Memory B cell (primary cell): ENCODE measurements around the gene TMEM126A.
A peak's percentile ranks its signal among the peaks of the same experiment; 100 is the strongest.
"Not testable (repeated sequence)": the region's sequence is repeated elsewhere in the genome, so short reads cannot be mapped to it uniquely, and the experiment has no call there.

ENCODE experiments used
- ATAC-seq: fragments of 150-1000 bp; cut with Tn5 transposase; 2 replicates; pipeline ENCODE4 v1.10.0; 2021; ENCODE audit warnings: low read depth, mild to moderate bottlenecking, moderate library complexity
- DNase-seq, 2 donors: peaks; one replicate each; pipeline ENCODE4 v3.0.0; 2022; ENCODE audit warnings: low spot score in 2 of 2
- H3K27ac Mint-ChIP-seq: one replicate; pipeline ENCODE4 v1.8.0; 2022; ENCODE audit warnings: mild to moderate bottlenecking, moderate library complexity, mixed read lengths
- H3K27me3 Mint-ChIP-seq: one replicate; pipeline ENCODE4 v1.8.0; 2022; ENCODE audit warnings: mixed read lengths
- H3K36me3 Mint-ChIP-seq: one replicate; pipeline ENCODE4 v1.8.0; 2022; ENCODE audit warnings: mild to moderate bottlenecking, mixed read lengths
- H3K4me1 Mint-ChIP-seq: one replicate; pipeline ENCODE4 v1.8.0; 2022; ENCODE audit warnings: mixed read lengths
- H3K4me3 Mint-ChIP-seq: one replicate; pipeline ENCODE4 v1.8.0; 2022; ENCODE audit warnings: mild to moderate bottlenecking, moderate library complexity, mixed read lengths
- H3K9me3 Mint-ChIP-seq: one replicate; pipeline ENCODE4 v1.8.0; 2022; ENCODE audit warnings: mixed read lengths

Gene TMEM126A

DNA sequence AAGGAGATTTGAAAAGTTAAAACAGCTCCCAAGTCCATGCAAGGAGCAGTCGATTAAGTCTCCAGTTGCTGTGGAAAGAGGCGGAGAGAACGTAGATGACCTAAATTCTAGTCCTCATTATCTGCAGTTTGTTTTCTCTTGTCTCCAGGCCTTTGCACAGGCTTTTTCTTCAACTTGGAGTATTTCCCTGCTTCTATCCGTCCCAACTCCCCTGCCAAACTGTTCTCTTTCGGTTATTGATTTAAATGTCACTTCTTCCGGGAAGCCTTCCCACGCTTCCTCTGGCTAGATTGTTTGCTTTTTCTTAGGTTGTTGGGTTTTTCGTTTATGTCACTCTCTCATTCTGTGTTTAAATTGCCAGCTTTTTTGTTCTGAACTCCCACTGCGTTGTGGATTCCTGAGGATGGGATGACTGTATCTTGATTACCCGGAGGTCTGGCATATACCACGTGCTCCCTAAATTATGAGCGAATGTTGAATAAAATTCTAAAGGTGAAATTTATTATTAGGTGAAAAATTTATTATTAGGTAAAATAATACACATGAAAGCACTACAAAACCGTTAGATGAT is 18.9 kb upstream of the TMEM126A start:
- H3K9me3 Mint-ChIP-seq = no peaks in the 10 kb centered on the region
- ATAC-seq = peak; percentile 1
- peaks cover 22% of the 10 kb centered on the region for H3K4me1 Mint-ChIP-seq
- no peaks in the 10 kb centered on the region for H3K27me3 Mint-ChIP-seq
- peak overlapping the region; percentile 96 for H3K4me3 Mint-ChIP-seq
- H3K27ac Mint-ChIP-seq = peak overlapping the region; percentile 88
- no peak for DNase-seq
- peaks cover 2% of the 10 kb centered on the region for H3K36me3 Mint-ChIP-seq

DNA sequence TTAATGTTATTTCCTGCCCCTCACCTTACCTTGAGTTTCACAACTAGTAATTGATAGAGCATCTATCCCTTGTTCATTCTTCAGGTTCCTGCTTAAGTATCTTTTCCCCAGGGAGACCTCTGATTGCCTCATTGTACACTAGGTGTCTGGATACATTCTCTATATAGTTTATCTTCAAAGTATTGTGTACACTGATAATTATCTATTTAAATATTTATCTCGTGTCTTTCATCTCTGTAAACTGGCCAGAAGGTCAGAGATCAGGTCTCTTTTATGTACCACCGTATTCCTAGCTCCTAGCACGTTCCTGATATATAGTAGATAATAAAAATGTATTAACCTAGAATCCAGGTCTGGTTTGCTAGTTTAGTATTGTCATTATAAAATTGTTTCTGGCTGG is 13.0 kb upstream of the TMEM126A start:
- Mint-ChIP-seq H3K27me3 (no peaks in the 10 kb centered on the region), H3K9me3 (no peaks in the 10 kb centered on the region), H3K4me3 (no peak overlapping the region), H3K36me3 (peaks cover 19% of the 10 kb centered on the region), H3K4me1 (no peaks in the 10 kb centered on the region), H3K27ac (no peak overlapping the region)
- ATAC-seq (no peak), DNase-seq (no peak)

DNA sequence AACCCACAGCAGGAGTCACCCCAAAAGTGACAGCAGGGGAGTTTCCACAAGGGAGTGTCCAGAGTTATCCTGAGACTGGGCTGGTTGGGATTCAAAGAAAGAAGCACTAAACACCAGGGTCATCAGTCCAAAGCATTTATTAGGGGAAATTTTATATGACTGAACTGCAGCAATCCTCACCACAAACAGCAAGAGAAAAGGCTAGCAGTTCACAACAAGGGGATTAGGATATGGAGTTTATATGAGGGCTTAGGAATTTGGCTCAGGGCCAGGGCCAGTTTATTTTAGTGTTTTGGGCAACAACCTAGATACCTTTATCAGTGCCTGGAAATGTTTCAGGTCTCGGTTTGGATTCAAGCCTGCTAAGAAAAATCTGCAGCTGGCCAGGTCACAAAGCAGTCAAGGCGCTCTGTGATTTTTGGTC is 4.6 kb upstream of the TMEM126A start:
- H3K4me1 Mint-ChIP-seq = peaks cover 3% of the 10 kb centered on the region
- peaks cover 4% of the 10 kb centered on the region for H3K27me3 Mint-ChIP-seq
- H3K4me3 Mint-ChIP-seq = no peak overlapping the region
- ATAC-seq (no peak), DNase-seq (no peak)
- H3K27ac Mint-ChIP-seq = no peak overlapping the region
- peaks cover 9% of the 10 kb centered on the region for H3K36me3 Mint-ChIP-seq
- H3K9me3 Mint-ChIP-seq = no peaks in the 10 kb centered on the region

DNA sequence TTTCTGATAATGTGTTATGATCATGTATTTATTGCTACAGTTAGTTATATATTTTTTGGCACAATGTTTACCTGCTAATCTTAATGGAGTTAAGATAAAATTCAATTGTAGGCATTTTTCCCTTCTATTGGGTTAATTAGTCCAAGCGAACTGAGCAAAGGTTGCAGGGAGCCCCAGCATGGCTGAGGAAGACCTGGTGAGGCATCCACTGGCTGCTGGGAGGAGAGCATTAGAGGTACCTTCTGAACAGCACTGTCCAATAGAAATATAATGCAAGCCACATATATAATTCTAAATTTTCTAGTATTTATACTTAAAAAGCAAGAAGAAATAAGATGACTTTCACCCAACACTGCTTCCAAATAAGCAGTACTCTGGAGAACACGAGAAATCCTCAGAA is 689 bp upstream of the TMEM126A start:
- H3K9me3 Mint-ChIP-seq = no peaks in the 10 kb centered on the region
- H3K36me3 Mint-ChIP-seq = peaks cover 3% of the 10 kb centered on the region
- H3K27ac Mint-ChIP-seq = peak overlapping the region; percentile 99
- no peak for DNase-seq
- H3K27me3 Mint-ChIP-seq = peaks cover 2% of the 10 kb centered on the region
- H3K4me1 Mint-ChIP-seq = peaks cover 5% of the 10 kb centered on the region
- H3K4me3 Mint-ChIP-seq = peak overlapping the region; percentile 100
- no peak for ATAC-seq

DNA sequence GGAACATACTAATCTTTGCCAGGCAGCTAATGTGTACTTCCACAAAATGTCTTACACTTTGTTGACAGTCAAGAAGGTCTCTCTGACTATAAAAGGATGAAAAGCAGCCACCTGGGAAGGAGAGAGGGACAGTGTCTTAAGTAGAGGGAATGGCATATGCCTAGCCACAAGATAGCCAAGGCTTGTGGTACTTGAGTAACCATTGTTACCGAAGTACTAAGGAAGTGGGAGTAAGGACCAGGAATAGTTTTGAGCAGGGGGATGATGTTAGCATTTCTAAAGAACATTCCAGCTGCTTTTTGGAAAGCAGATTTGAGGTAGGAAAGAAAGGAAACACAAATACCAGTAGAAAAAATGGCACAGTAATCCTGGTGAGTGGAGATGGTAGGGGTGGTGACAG is 3.4 kb downstream of the TMEM126A start:
- H3K4me3 Mint-ChIP-seq = no peak overlapping the region
- peaks cover 8% of the 10 kb centered on the region for H3K4me1 Mint-ChIP-seq
- no peaks in the 10 kb centered on the region for H3K27me3 Mint-ChIP-seq
- peaks cover 3% of the 10 kb centered on the region for H3K36me3 Mint-ChIP-seq
- ATAC-seq = no peak
- DNase-seq = no peak
- H3K9me3 Mint-ChIP-seq = no peaks in the 10 kb centered on the region
- no peak overlapping the region for H3K27ac Mint-ChIP-seq

DNA sequence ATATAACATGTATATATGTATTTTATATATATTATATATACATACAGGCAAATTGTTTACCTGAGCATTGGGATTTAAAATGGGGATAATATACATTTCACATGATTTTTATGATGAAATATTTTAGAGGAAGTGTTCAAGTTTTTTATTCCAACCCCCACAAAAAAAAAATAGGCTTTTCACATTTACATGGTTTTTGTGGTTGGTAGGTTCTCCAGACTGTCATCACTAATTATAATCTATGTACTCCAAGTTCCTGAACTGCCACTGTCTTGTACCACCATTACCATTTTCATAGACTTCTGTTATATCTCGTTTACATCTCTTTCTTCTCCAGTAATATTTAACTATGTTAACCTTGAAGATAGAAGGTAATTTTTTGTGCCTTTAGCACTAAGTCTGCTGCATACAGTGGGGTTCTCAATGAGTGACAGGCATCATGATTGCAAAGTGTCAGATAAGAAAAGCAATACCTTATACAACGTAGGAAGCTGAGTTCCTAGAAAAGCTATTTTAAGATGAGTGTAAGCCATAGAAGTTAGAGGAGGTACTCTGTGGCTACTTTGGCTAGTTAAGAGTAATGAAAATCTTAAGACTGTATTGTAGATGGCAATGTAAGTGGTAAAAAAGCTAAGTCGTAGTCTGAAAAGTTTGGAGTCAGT is 5.2 kb downstream of the TMEM126A start:
- no peak for ATAC-seq

DNA sequence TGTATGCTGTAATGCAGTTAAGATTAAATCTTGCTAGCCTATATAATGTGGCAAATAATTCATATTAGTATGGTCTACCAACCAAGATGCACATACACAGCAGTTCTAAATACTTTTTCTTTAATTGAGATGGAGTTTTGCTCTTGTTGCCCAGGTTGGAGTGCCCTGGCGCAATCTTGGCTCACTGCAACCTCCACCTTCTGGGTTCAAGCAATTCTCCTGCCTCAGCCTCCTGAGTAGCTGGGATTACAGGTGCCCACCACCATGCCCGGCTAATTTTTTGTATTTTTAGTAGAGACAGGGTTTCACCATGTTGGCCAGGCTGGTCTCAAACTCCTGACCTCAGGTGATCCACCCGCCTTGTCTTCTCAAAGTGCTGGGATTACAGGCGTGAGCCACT is 6.6 kb downstream of the TMEM126A start:
- not testable (repeated sequence) for ATAC-seq, H3K4me1 Mint-ChIP-seq, H3K4me3 Mint-ChIP-seq, H3K27ac Mint-ChIP-seq, DNase-seq, H3K9me3 Mint-ChIP-seq, H3K36me3 Mint-ChIP-seq, H3K27me3 Mint-ChIP-seq

More for the DNA sequence above, 5.2 kb downstream of the TMEM126A start:
- Mint-ChIP-seq H3K27ac (no peak overlapping the region), H3K4me1 (peaks cover 9% of the 10 kb centered on the region), H3K27me3 (no peaks in the 10 kb centered on the region), H3K36me3 (peaks cover 3% of the 10 kb centered on the region), H3K4me3 (no peak overlapping the region), H3K9me3 (no peaks in the 10 kb centered on the region)
- no peak for DNase-seq

DNA sequence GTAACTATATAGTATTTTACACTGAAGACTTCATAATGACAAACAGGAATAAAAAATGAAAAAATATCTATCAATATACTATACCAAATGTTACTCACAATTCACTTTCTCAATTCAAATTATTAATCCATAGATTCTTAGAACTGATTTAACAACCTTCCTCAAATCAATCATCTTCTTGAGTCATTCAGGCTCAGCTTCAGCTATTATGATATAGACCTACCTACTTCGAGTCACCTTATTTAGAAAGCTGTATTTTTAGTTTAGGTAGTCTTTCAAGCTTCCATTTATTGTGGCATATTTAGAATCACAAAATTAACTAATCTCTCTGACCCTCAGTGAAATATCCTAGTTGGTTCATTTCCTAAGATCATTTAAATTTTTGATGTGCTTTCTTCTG is 9.0 kb downstream of the TMEM126A start:
- H3K4me3 Mint-ChIP-seq = no peak overlapping the region
- no peaks in the 10 kb centered on the region for H3K27me3 Mint-ChIP-seq
- DNase-seq = no peak
- H3K4me1 Mint-ChIP-seq = peaks cover 14% of the 10 kb centered on the region
- ATAC-seq = no peak
- H3K27ac Mint-ChIP-seq = peak overlapping the region; percentile 55
- no peaks in the 10 kb centered on the region for H3K9me3 Mint-ChIP-seq
- peaks cover 7% of the 10 kb centered on the region for H3K36me3 Mint-ChIP-seq

DNA sequence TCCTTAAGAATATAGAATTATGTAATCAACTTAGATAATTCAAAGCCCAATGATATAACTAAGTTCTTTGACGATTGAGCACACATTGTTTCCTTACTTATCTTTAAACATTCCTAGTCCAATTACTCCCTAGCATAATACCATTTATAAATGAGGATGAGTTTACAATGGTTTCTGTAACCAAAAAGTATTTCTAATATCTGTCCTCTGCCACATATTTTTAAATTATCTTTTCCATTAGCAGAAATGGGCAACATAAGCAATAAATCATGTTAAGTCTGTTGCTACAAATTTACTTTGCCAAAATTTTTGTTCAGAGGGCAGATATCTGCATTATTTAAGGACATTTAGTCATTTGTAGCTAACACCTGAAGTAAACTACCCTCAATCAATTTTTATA is 10.4 kb downstream of the TMEM126A start:
- H3K4me1 Mint-ChIP-seq = peaks cover 16% of the 10 kb centered on the region
- H3K27ac Mint-ChIP-seq = no peak overlapping the region
- ATAC-seq = no peak
- DNase-seq = no peak
- no peaks in the 10 kb centered on the region for H3K9me3 Mint-ChIP-seq
- no peak overlapping the region for H3K4me3 Mint-ChIP-seq
- H3K27me3 Mint-ChIP-seq = no peaks in the 10 kb centered on the region
- H3K36me3 Mint-ChIP-seq = peaks cover 12% of the 10 kb centered on the region

DNA sequence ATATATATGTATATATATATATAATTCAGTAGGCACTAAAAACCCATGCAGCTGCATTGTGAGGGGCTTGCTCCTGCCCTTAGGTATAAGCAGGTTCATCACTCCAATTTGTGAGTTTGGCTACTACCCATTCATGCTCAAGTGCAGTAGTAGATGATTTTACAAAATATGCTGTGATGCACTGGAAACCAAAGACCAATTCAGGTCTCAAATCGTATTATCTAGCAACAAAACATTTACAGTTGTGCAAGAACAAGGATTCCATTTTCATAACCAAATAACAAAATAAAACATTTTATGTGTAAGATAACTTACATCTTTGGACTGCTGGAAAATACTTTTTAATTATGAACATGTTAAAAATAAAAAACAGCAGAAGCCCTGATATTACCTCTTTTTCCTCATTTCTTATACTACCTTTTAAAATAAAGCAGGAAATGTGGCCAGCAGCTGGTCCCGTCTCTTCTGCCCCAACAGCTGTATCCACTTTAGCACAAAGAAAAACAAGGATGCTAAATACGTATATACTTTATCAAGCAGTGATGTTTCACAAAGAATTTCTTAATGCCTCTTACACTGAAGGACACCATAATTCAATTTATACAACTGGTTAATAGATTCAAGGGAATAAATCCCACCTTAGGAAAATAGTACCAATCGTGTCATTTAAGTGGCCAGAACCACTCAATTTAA is 14.4 kb downstream of the TMEM126A start:
- H3K27me3 Mint-ChIP-seq = no peaks in the 10 kb centered on the region
- H3K4me1 Mint-ChIP-seq = peaks cover 20% of the 10 kb centered on the region
- peak overlapping the region; percentile 29 for H3K4me3 Mint-ChIP-seq
- ATAC-seq (no peak), DNase-seq (no peak)
- H3K27ac Mint-ChIP-seq = no peak overlapping the region
- H3K36me3 Mint-ChIP-seq = peaks cover 18% of the 10 kb centered on the region
- H3K9me3 Mint-ChIP-seq = no peaks in the 10 kb centered on the region

DNA sequence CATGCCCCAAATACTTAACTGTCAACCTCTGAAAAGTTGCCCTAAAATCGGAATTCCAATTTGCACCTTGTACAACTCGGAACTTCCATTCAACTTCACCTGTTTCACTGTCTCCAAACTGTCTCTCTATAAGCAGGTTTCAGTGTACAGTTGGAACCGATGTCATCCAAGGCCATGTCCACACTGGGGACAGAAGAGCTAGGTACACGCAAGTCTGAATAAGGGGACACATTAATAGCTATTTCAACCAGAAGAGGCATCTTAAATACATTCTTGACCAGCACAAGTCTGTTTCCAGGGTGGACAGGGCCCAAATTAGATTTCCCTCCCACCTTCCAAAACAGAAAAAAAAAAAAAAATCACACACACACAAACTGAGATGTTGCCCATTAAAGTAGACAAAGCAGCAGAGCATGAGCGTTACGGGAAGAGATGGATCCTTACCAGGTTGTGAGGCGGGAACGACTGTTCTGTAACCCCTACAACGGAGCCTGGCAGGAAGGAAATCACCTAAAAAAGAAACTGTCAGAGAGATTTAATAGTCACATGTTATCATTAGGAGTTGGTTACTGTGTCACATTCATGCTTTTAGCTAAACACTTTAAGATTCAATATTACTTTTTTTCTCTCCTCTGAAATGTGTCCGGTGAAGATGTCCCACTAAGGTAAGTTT is 15.4 kb downstream of the TMEM126A start:
- H3K9me3 Mint-ChIP-seq = no peaks in the 10 kb centered on the region
- peaks cover 20% of the 10 kb centered on the region for H3K4me1 Mint-ChIP-seq
- peak overlapping the region; percentile 94 for H3K27ac Mint-ChIP-seq
- no peak for DNase-seq
- peak overlapping the region; percentile 93 for H3K4me3 Mint-ChIP-seq
- peaks cover 18% of the 10 kb centered on the region for H3K36me3 Mint-ChIP-seq
- no peaks in the 10 kb centered on the region for H3K27me3 Mint-ChIP-seq
- ATAC-seq = no peak

DNA sequence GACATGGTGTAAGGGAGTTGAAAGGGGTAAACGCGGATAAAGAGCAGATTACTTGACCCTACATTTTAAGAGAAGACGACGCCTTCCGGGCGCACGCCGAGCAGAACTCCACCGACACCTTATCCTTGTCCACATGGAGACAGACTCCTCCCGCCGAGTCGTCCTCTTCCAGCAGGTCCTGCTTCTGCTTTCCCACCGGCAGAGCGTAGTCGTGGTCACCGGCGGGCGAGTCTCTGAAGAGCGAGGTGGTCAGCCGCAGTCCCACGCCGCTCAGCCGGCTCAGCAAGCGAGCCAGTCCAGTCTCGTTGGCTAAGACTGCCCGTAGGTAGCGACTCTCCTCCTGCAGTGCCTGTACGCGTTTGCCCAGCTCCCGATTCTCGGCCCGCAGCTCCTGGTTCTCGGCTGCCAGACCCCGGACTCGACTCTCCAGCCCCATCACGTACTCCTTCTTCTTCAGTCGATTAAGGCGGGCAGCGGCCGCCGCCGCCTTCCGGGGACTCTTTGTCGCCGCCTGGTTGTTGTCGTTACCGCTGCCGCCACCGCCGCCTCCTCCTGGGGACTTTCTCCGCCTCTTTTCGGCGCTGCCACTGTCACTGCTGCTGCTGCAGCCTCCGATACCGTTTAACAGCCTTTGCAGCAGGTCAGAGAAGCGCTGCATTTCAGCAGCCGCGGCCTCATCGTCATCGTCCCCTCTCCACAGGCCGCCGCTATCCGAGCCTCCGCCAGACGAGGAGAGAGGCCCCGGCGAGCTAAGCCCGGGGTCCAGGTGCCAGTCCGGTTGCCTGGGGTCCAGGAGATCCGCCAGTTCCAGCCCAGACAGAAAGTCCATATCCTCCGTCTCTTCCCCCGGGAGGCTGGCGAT is 16.2 kb downstream of the TMEM126A start:
- no peaks in the 10 kb centered on the region for H3K9me3 Mint-ChIP-seq
- no peaks in the 10 kb centered on the region for H3K27me3 Mint-ChIP-seq
- peak overlapping the region; percentile 93 for H3K4me3 Mint-ChIP-seq
- DNase-seq (peak; percentile 80 to 88), ATAC-seq (peak; percentile 78)
- H3K36me3 Mint-ChIP-seq = peaks cover 18% of the 10 kb centered on the region
- peaks cover 20% of the 10 kb centered on the region for H3K4me1 Mint-ChIP-seq
- H3K27ac Mint-ChIP-seq = peak overlapping the region; percentile 94

DNA sequence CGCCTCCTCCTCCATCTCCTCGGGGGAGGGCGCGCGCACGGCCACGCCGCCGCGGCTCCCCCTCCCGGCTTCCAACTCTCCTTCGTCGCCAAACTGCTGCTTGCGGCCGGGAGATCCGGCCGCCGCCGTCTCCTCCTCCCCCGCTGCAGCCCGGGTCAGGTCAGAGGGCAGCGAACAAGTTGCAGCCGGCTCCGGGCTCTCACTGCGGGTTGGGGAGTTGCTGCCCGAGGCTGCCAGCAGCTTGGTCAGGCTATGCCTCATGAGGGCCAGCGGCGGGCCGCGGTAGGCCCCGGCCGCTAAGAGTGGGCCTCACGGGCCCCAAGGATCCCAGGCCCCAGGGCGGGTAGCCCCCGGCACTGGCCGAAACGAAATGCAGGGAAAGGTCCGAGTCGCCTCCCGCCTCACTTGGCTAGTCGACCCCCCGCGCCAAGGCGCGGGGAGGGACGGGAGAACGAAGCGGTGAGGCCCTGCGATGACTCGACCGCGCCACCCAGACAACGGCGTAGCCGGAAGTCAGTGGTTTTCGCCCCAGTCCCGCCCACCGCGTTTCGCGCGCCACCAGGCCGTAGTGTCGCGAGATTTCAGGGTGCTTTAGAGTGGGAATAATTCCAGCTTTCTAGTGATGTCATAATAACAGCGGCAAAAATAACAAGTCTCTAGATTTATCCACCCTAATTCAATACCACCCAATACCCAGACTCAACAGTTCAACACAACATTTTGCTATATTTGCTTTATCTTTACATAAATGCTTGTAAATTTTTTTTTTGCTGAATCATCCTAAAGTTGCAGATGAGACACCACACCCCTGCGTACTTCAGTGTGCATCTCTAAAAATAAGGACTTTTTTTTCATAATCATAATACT is 17.1 kb downstream of the TMEM126A start, which contains the start of gene CREBZF:
CREBZF (minus strand) TSS at position 515 of the 867 bp plus-strand sequence; CDS start at position 261, 254 bp downstream.
- Mint-ChIP-seq H3K4me3 (peak within 1 kb of the TSS; percentile 93), H3K36me3 (peaks cover 17% of the 10 kb centered on the region), H3K4me1 (peaks cover 19% of the 10 kb centered on the region), H3K27me3 (no peaks in the 10 kb centered on the region), H3K9me3 (no peaks in the 10 kb centered on the region), H3K27ac (peak within 1 kb of the TSS; percentile 94)
- peak; percentile 92 to 95 for DNase-seq
- ATAC-seq = peak; percentile 82
